Dermis lymphatic vessel endothelial cell (primary cell): Measurements from ENCODE around the gene FAM199X. TPM values are rescaled to one million over a fixed set of nuclear protein-coding genes. Genes with fewer than 3 reads are reported as not detected.

Experiments used
- total RNA-seq: library from RNA; depleted of rRNA; stranded (reverse); fragments of >200 nt; gene quantifications from 2 replicates; pipeline ENCODE4 v1.2.1, GENCODE V29; 2014

Gene FAM199X
- 26.0 and 28.9 TPM in 2 replicates for total RNA-seq

GRCh38 chrX:104165894-104166734 is at the start of gene FAM199X:
TSS of gene FAM199X (plus strand) at chrX:104166453. CDS start at chrX:104166786, 333 bp downstream.

GRCh38 chrX:104156630-104157529 is 9.4 kb upstream of the FAM199X start, which contains the start of gene SLC25A53:
TSS of gene SLC25A53 (minus strand) at chrX:104157009. CDS start at chrX:104105257, 51,752 bp downstream.

Other genes starting within 250 kb of the FAM199X start
- 5.7 and 5.9 TPM in 2 replicates for gene TMSB15B, start 203.8 kb upstream of the FAM199X start, total RNA-seq
- gene H2BW1, start 152.7 kb upstream of the FAM199X start, total RNA-seq, result not detected in 2 replicates
- not detected in 2 replicates for gene H2BW2, start 126.5 kb upstream of the FAM199X start, total RNA-seq
- 3.9 and 8.5 TPM in 2 replicates for gene TMSB15C, start 90.2 kb upstream of the FAM199X start, total RNA-seq
- gene ZCCHC18, start 53.9 kb upstream of the FAM199X start, total RNA-seq, result 0.98 and 2.9 TPM in 2 replicates
- 11.5 and 13.7 TPM in 2 replicates for gene SLC25A53, start 9.4 kb upstream of the FAM199X start, total RNA-seq
- gene ESX1, start 88.5 kb downstream of the FAM199X start, total RNA-seq, result 0.17 and 0.22 TPM in 2 replicates